GM23248 (cell line): ENCODE results near the gene STAB2. TPM values are rescaled to one million over a fixed set of nuclear protein-coding genes. Genes with fewer than 3 reads are reported as not detected.
A peak's percentile ranks its signal among the peaks of the same experiment; 100 is the strongest.

ENCODE experiments used
- DNase-seq: peaks from one replicate; pipeline ENCODE4 v3.0.0-alpha.2; 2015
- H2AFZ ChIP-seq: fragments of 200-600 bp; sonication (generic); 2 replicates; pipeline ENCODE4 v1.6.1; 2016; ENCODE audit warnings: antibody characterized with exemption
- H3F3A ChIP-seq: fragments of 200-600 bp; sonication (generic); 2 replicates; pipeline ENCODE4 v1.6.1; 2016; ENCODE audit warnings: mild to moderate bottlenecking, antibody characterized with exemption, mixed run types; ENCODE audit not compliant: insufficient read depth
- H3K27ac ChIP-seq: fragments of 200-600 bp; sonication (generic); 2 replicates; pipeline ENCODE4 v1.5.1; 2016; ENCODE audit warnings: mild to moderate bottlenecking
- H3K27me3 ChIP-seq: fragments of 200-600 bp; sonication (generic); replicated peaks from 2 replicates; pipeline ENCODE4 v1.6.1; 2016; ENCODE audit warnings: mild to moderate bottlenecking; ENCODE audit not compliant: insufficient read depth
- H3K36me3 ChIP-seq: fragments of 200-600 bp; sonication (generic); 2 replicates; pipeline ENCODE4 v1.6.1; 2016; ENCODE audit warnings: low read depth, mild to moderate bottlenecking
- H3K4me1 ChIP-seq: fragments of 200-600 bp; sonication (generic); 2 replicates; pipeline ENCODE4 v1.6.1; 2016; ENCODE audit warnings: mild to moderate bottlenecking; ENCODE audit not compliant: insufficient read depth
- H3K4me2 ChIP-seq: fragments of 200-600 bp; sonication (generic); one replicate; pipeline ENCODE4 v1.6.1; 2016; ENCODE audit warnings: mild to moderate bottlenecking; ENCODE audit not compliant: unreplicated experiment
- H3K4me3 ChIP-seq: fragments of 200-600 bp; sonication (generic); 2 replicates; pipeline ENCODE4 v1.5.1; 2016; ENCODE audit warnings: mild to moderate bottlenecking
- H3K79me2 ChIP-seq: fragments of 200-600 bp; sonication (generic); 2 replicates; pipeline ENCODE4 v1.6.1; 2016; ENCODE audit warnings: mild to moderate bottlenecking; ENCODE audit not compliant: insufficient read depth
- H3K9ac ChIP-seq: fragments of 200-600 bp; sonication (generic); 2 replicates; pipeline ENCODE4 v1.6.1; 2016; ENCODE audit warnings: mild to moderate bottlenecking
- H3K9me2 ChIP-seq: fragments of 200-600 bp; sonication (generic); 2 replicates; pipeline ENCODE4 v1.6.1; 2016; ENCODE audit warnings: mixed run types, mild to moderate bottlenecking, moderate library complexity; ENCODE audit not compliant: insufficient read depth
- H3K9me3 ChIP-seq: fragments of 200-600 bp; sonication (generic); one replicate; pipeline ENCODE4 v1.6.1; 2017; ENCODE audit warnings: low read depth
- H4K20me1 ChIP-seq: fragments of 200-600 bp; sonication (generic); 2 replicates; pipeline ENCODE4 v1.6.0; 2016; ENCODE audit not compliant: insufficient read depth
- EZH2 ChIP-seq: fragments of 200-600 bp; sonication (generic); IDR thresholded peaks from 2 replicates; pipeline ENCODE4 v1.6.1; 2018; ENCODE audit warnings: antibody characterized with exemption, mild to moderate bottlenecking; ENCODE audit not compliant: insufficient read depth, poor library complexity, severe bottlenecking
- EZH2phosphoT487 ChIP-seq: fragments of 200-600 bp; sonication (generic); IDR thresholded peaks from 2 replicates; pipeline ENCODE4 v1.6.1; 2018; ENCODE audit warnings: antibody characterized with exemption, moderate library complexity, mild to moderate bottlenecking, low read depth; ENCODE audit not compliant: insufficient read depth
- WGBS, 2 experiments: methylation state at CpG; one replicate each; pipeline ENCODE4 v1.1.6; 2015 to 2017; ENCODE audit warnings: low lambda C conversion rate in 2 of 2, low coverage in 1 of 2; ENCODE audit errors: missing lambda C conversion rate in 2 of 2; 5-methylcytosine and 5-hydroxymethylcytosine counted together
- in situ Hi-C: fragments of 300-500 bp; cut with MboI; formaldehyde crosslinking; loops from 2 replicates; pipeline ENCODE4 v1.15.0; 2020
- polyA plus RNA-seq: library from polyadenylated mRNA; unstranded; fragments of >200 nt; fragmentation: Nextera tagmentation; extraction: Ambion mirVana; gene quantifications from 2 replicates; pipeline ENCODE4 v1.2.1, GENCODE V29; 2016
- total RNA-seq: library from RNA; depleted of rRNA; stranded (reverse); fragments of >200 nt; shearing (Covaris generic); gene quantifications from 2 replicates; pipeline ENCODE4 v1.2.3, GENCODE V29; 2014

Gene STAB2
- total and polyA plus RNA-seq, 2 experiments from 2014 or later: not detected

GRCh38 chr12:103632554-103633216, 45.6 kb downstream of the STAB2 start:
- H3K9me2 ChIP-seq: no peaks in the 10 kb centered on the region
- DNase-seq: peak; percentile 70
- WGBS, 2 experiments: 30 to 33% methylated on average over 14 to 15 of the region's 15 CpGs
- no peaks in the 10 kb centered on the region for H3K79me2 ChIP-seq
- no peak overlapping the region for H3K9ac ChIP-seq
- in situ Hi-C loops: loop anchor here (10.0 kb wide), 1 partner anchor 242 kb away; no protein-coding TSS in a partner anchor
- no peak overlapping the region for H3K27ac ChIP-seq
- H3F3A ChIP-seq: no peaks in the 10 kb centered on the region
- H4K20me1 ChIP-seq: no peaks in the 10 kb centered on the region
- 0 out of 2 replicates have a peak, but pooled peaks cover 9% of the 10 kb centered on the region for H3K27me3 ChIP-seq
- no peaks in the 10 kb centered on the region for H3K9me3 ChIP-seq
- no peaks in the 10 kb centered on the region for H3K4me1 ChIP-seq
- H3K4me2 ChIP-seq: no peak overlapping the region
- no peaks in the 10 kb centered on the region for H3K36me3 ChIP-seq
- no peak overlapping the region for H2AFZ ChIP-seq
- H3K4me3 ChIP-seq: no peak overlapping the region
- no peak for TF ChIP-seq EZH2
- no peak for TF ChIP-seq EZH2phosphoT487

GRCh38 chr12:103634732-103635131, 47.7 kb downstream of the STAB2 start:
- TF ChIP-seq EZH2phosphoT487 (no peak), EZH2 (no peak)
- no peak for DNase-seq
- WGBS, 2 experiments: 27 to 33% methylated on average over 4 of the region's 4 CpGs

DNA sequence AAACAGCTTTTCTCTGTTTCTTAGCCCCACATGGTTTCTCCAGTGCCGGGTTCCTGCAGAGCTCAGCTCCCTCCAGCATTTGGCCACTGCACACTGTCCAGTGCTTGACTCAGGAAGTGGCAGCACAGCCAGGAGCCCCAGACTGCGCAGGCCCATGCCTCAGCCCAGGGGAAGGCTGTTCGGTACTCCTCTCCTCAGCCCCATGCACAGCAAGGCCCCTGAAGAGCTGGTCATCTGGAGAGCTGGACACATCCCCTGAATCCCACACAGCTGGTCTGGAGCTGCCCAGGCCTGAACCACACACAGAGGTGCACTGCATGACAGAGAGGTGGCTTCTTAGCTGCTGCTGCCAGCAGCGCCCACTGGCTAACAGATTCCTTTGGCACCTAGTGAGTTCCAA, 48.3 kb downstream of the STAB2 start:
- H3K9ac ChIP-seq: no peak overlapping the region
- no peak overlapping the region for H3K27ac ChIP-seq
- 70 to 72% methylated on average over 4 of the region's 4 CpGs for WGBS, 2 experiments
- H3K9me3 ChIP-seq: no peaks in the 10 kb centered on the region
- no peak for DNase-seq
- no peak overlapping the region for H2AFZ ChIP-seq
- H3K9me2 ChIP-seq: no peaks in the 10 kb centered on the region
- no peaks in the 10 kb centered on the region for H4K20me1 ChIP-seq
- H3K79me2 ChIP-seq: no peaks in the 10 kb centered on the region
- no peaks in the 10 kb centered on the region for H3K4me1 ChIP-seq
- H3F3A ChIP-seq: no peaks in the 10 kb centered on the region
- no peak overlapping the region for H3K4me3 ChIP-seq
- in situ Hi-C loops: loop anchor here (10.0 kb wide), 1 partner anchor 239 kb away; no protein-coding TSS in a partner anchor
- peaks cover 12% of the 10 kb centered on the region; the same call in 1 of the 2 replicates for H3K27me3 ChIP-seq
- no peaks in the 10 kb centered on the region for H3K36me3 ChIP-seq
- no peak overlapping the region for H3K4me2 ChIP-seq
- TF ChIP-seq EZH2phosphoT487 (no peak), EZH2 (no peak)

More at GRCh38 chr12:103634732-103635131, 47.7 kb downstream of the STAB2 start:
- Histone ChIP-seq H3K36me3 (no peaks in the 10 kb centered on the region), H3F3A (no peaks in the 10 kb centered on the region), H3K27ac (no peak overlapping the region), H3K9me3 (no peaks in the 10 kb centered on the region), H3K79me2 (no peaks in the 10 kb centered on the region), H3K27me3 (peaks cover 12% of the 10 kb centered on the region; the same call in 1 of the 2 replicates), H2AFZ (no peak overlapping the region), H3K4me2 (no peak overlapping the region), H3K4me1 (no peaks in the 10 kb centered on the region), H3K4me3 (no peak overlapping the region), H4K20me1 (no peaks in the 10 kb centered on the region), H3K9me2 (no peaks in the 10 kb centered on the region), H3K9ac (no peak overlapping the region)
- in situ Hi-C loops: loop anchor here (10.0 kb wide), 1 partner anchor 240 kb away; no protein-coding TSS in a partner anchor

DNA sequence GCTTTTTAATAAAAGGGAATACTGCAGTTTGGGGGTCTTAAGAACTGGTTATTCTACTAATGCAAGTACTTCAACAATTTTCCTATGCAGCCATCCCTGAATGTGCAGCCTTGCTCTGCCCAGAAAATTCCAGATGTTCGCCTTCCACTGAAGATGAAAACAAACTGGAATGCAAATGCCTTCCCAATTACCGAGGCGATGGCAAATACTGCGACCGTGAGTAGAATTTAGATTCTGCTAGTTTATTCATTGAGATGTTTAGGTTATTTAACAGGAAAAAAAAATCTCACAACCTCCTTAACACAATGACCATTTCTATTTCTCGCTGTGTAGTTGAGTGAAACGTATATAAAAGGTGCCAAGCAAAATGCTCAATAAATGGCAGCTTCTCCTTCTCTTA, 49.9 kb downstream of the STAB2 start:
- Histone ChIP-seq H4K20me1 (no peaks in the 10 kb centered on the region), H3K79me2 (no peaks in the 10 kb centered on the region), H2AFZ (no peak overlapping the region), H3K27me3 (peaks cover 12% of the 10 kb centered on the region; the same call in 1 of the 2 replicates), H3K27ac (no peak overlapping the region), H3K4me2 (no peak overlapping the region), H3K9me2 (no peaks in the 10 kb centered on the region), H3K4me3 (no peak overlapping the region), H3K4me1 (no peaks in the 10 kb centered on the region), H3K36me3 (no peaks in the 10 kb centered on the region), H3K9ac (no peak overlapping the region), H3K9me3 (no peaks in the 10 kb centered on the region), H3F3A (no peaks in the 10 kb centered on the region)
- no peak for DNase-seq
- in situ Hi-C loops: loop anchor here (10.0 kb wide), 1 partner anchor 238 kb away; no protein-coding TSS in a partner anchor
- TF ChIP-seq EZH2phosphoT487: no peak
- no peak for TF ChIP-seq EZH2
- 25 to 27% methylated on average over 7 of the region's 7 CpGs for WGBS, 2 experiments
